Neural cell (in vitro differentiated cells): ENCODE results near the gene JMJD1C. TPM values are rescaled to one million over a fixed set of nuclear protein-coding genes. Genes with fewer than 3 reads are reported as not detected.

ENCODE experiments used
- H2AFZ ChIP-seq: fragments of 200-600, 300-800 bp; sonication (generic), shearing (Covaris generic); 2 replicates; pipeline ENCODE4 v1.6.0; 2014; ENCODE audit warnings: low read depth, mild to moderate bottlenecking, antibody characterized with exemption, low read length, moderate library complexity
- H3F3A ChIP-seq: fragments of 200-600 bp; shearing (Covaris generic); 2 replicates; pipeline ENCODE4 v1.6.1; 2016; ENCODE audit warnings: mild to moderate bottlenecking, moderate library complexity, mixed read lengths, antibody characterized with exemption, low read length; ENCODE audit not compliant: insufficient read depth, poor library complexity, severe bottlenecking
- H3K27ac ChIP-seq: fragments of 200-600, 300-800 bp; sonication (generic), shearing (Covaris generic); 2 replicates; pipeline ENCODE4 v1.5.1; 2014; ENCODE audit warnings: mild to moderate bottlenecking, low read length, moderate library complexity
- H3K27me3 ChIP-seq: fragments of 300-800, 200-600 bp; sonication (generic), shearing (Covaris generic); 2 replicates; pipeline ENCODE4 v1.6.0; 2014; ENCODE audit warnings: mild to moderate bottlenecking, low read depth, low read length, moderate library complexity; ENCODE audit not compliant: insufficient read depth
- H3K36me3 ChIP-seq: fragments of 300-800, 200-600 bp; sonication (generic), shearing (Covaris generic); 2 replicates; pipeline ENCODE4 v1.5.1; 2014; ENCODE audit warnings: mild to moderate bottlenecking, antibody characterized with exemption, low read length, moderate library complexity; ENCODE audit not compliant: insufficient read depth
- H3K4me2 ChIP-seq: fragments of 300-800, 200-600 bp; sonication (generic), shearing (Covaris generic); 2 replicates; pipeline ENCODE4 v1.6.0; 2014; ENCODE audit warnings: mild to moderate bottlenecking, low read length
- H3K4me3 ChIP-seq: fragments of 300-800, 200-600 bp; sonication (generic), shearing (Covaris generic); 2 replicates; pipeline ENCODE4 v1.5.1; 2014; ENCODE audit warnings: mild to moderate bottlenecking, low read length, moderate library complexity
- H3K79me2 ChIP-seq: fragments of 200-600 bp; shearing (Covaris generic); replicated peaks from 2 replicates; pipeline ENCODE4 v1.6.0; 2014; ENCODE audit warnings: mild to moderate bottlenecking, low read length, moderate library complexity; ENCODE audit not compliant: insufficient read depth
- H3K9ac ChIP-seq: fragments of 300-800, 200-600 bp; sonication (generic), shearing (Covaris generic); 2 replicates; pipeline ENCODE4 v1.6.1; 2016; ENCODE audit warnings: mild to moderate bottlenecking, low read length, mixed read lengths
- H3K9me2 ChIP-seq: fragments of 200-600 bp; shearing (Covaris generic); 2 replicates; pipeline ENCODE4 v1.6.1; 2016; ENCODE audit warnings: mild to moderate bottlenecking, low read length, mixed read lengths; ENCODE audit not compliant: insufficient read depth
- H3K9me3 ChIP-seq: fragments of 200-600, 300-800 bp; sonication (generic), shearing (Covaris generic); 2 replicates; pipeline ENCODE4 v1.6.1; 2016; ENCODE audit warnings: mild to moderate bottlenecking, mixed run types, low read length, moderate library complexity, mixed read lengths
- H4K20me1 ChIP-seq: fragments of 200-600 bp; shearing (Covaris generic); 2 replicates; pipeline ENCODE4 v1.6.1; 2016; ENCODE audit warnings: mild to moderate bottlenecking, mixed run types; ENCODE audit not compliant: insufficient read depth
- EP300 ChIP-seq: fragments of 450-650 bp; conservative IDR thresholded peaks from 2 replicates; pipeline ENCODE4 v1.6.1; 2014; ENCODE audit warnings: antibody characterized with exemption, mild to moderate bottlenecking, moderate library complexity; ENCODE audit not compliant: poor library complexity, severe bottlenecking
- EZH2 ChIP-seq: fragments of 200-600, 300-800 bp; shearing (Covaris generic), sonication (generic); IDR thresholded peaks from 2 replicates; pipeline ENCODE4 v1.6.1; 2014; ENCODE audit warnings: antibody characterized with exemption, low read length, borderline replicate concordance, mild to moderate bottlenecking; ENCODE audit not compliant: insufficient read depth, poor library complexity, severe bottlenecking
- MXI1 ChIP-seq: fragments of 450-650 bp; conservative IDR thresholded peaks from 2 replicates; pipeline ENCODE4 v1.6.1; 2014; ENCODE audit warnings: antibody characterized with exemption, mild to moderate bottlenecking; ENCODE audit not compliant: poor library complexity, severe bottlenecking
- POLR2AphosphoS5 ChIP-seq: IDR thresholded peaks from 2 replicates; pipeline ENCODE4 v1.6.1; 2012
- RAD21 ChIP-seq: fragments of 450-650 bp; conservative IDR thresholded peaks from 2 replicates; pipeline ENCODE4 v1.6.1; 2014; ENCODE audit warnings: antibody characterized with exemption, mild to moderate bottlenecking, moderate library complexity
- SMC3 ChIP-seq: fragments of 450-650 bp; conservative IDR thresholded peaks from 2 replicates; pipeline ENCODE4 v1.6.1; 2014; ENCODE audit warnings: antibody characterized with exemption, mild to moderate bottlenecking, moderate library complexity; ENCODE audit not compliant: poor library complexity
- TAF1 ChIP-seq: IDR thresholded peaks from 2 replicates; pipeline ENCODE4 v1.6.1; 2012; ENCODE audit warnings: low read depth
- polyA plus RNA-seq: library from polyadenylated mRNA; depleted of rRNA; stranded (reverse); fragments of >200 nt; gene quantifications from 2 replicates; pipeline ENCODE4 v1.2.3, GENCODE V29; 2014
- TF ChIP-seq, protein P1 (sequence below): fragments of 450-650 bp; IDR thresholded peaks from 2 replicates; pipeline ENCODE4 v1.5.1; 2014; ENCODE audit warnings: antibody characterized with exemption, mild to moderate bottlenecking, moderate library complexity; ENCODE audit not compliant: poor library complexity, severe bottlenecking
- TF ChIP-seq, protein P2 (sequence below): IDR thresholded peaks from 2 replicates; pipeline ENCODE4 v1.6.1; 2012; ENCODE audit warnings: borderline replicate concordance

Gene JMJD1C
- polyA plus RNA-seq, 1 donor from 2014 or later, result 108 TPM

GRCh38 chr10:63250032-63250431, 215.7 kb downstream of the JMJD1C start:
- H2AFZ ChIP-seq, result no peak overlapping the region
- H3K9me3 ChIP-seq, result no peaks in the 10 kb centered on the region
- H4K20me1 ChIP-seq, result no peaks in the 10 kb centered on the region
- no peaks in the 10 kb centered on the region for H3F3A ChIP-seq
- TF ChIP-seq, protein P1, sequence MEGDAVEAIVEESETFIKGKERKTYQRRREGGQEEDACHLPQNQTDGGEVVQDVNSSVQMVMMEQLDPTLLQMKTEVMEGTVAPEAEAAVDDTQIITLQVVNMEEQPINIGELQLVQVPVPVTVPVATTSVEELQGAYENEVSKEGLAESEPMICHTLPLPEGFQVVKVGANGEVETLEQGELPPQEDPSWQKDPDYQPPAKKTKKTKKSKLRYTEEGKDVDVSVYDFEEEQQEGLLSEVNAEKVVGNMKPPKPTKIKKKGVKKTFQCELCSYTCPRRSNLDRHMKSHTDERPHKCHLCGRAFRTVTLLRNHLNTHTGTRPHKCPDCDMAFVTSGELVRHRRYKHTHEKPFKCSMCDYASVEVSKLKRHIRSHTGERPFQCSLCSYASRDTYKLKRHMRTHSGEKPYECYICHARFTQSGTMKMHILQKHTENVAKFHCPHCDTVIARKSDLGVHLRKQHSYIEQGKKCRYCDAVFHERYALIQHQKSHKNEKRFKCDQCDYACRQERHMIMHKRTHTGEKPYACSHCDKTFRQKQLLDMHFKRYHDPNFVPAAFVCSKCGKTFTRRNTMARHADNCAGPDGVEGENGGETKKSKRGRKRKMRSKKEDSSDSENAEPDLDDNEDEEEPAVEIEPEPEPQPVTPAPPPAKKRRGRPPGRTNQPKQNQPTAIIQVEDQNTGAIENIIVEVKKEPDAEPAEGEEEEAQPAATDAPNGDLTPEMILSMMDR, result no peak
- TF ChIP-seq TAF1 (no peak), MXI1 (no peak), RAD21 (no peak), SMC3 (no peak)
- TF ChIP-seq, protein P2, sequence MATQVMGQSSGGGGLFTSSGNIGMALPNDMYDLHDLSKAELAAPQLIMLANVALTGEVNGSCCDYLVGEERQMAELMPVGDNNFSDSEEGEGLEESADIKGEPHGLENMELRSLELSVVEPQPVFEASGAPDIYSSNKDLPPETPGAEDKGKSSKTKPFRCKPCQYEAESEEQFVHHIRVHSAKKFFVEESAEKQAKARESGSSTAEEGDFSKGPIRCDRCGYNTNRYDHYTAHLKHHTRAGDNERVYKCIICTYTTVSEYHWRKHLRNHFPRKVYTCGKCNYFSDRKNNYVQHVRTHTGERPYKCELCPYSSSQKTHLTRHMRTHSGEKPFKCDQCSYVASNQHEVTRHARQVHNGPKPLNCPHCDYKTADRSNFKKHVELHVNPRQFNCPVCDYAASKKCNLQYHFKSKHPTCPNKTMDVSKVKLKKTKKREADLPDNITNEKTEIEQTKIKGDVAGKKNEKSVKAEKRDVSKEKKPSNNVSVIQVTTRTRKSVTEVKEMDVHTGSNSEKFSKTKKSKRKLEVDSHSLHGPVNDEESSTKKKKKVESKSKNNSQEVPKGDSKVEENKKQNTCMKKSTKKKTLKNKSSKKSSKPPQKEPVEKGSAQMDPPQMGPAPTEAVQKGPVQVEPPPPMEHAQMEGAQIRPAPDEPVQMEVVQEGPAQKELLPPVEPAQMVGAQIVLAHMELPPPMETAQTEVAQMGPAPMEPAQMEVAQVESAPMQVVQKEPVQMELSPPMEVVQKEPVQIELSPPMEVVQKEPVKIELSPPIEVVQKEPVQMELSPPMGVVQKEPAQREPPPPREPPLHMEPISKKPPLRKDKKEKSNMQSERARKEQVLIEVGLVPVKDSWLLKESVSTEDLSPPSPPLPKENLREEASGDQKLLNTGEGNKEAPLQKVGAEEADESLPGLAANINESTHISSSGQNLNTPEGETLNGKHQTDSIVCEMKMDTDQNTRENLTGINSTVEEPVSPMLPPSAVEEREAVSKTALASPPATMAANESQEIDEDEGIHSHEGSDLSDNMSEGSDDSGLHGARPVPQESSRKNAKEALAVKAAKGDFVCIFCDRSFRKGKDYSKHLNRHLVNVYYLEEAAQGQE, result no peak
- no peak overlapping the region for H3K9ac ChIP-seq
- no peak overlapping the region for H3K27ac ChIP-seq
- no peak overlapping the region for H3K4me2 ChIP-seq
- H3K36me3 ChIP-seq, result peaks cover 3% of the 10 kb centered on the region
- no peak overlapping the region for H3K4me3 ChIP-seq
- peaks cover 39% of the 10 kb centered on the region for H3K79me2 ChIP-seq
- H3K27me3 ChIP-seq, result no peaks in the 10 kb centered on the region
- H3K9me2 ChIP-seq, result no peaks in the 10 kb centered on the region

DNA sequence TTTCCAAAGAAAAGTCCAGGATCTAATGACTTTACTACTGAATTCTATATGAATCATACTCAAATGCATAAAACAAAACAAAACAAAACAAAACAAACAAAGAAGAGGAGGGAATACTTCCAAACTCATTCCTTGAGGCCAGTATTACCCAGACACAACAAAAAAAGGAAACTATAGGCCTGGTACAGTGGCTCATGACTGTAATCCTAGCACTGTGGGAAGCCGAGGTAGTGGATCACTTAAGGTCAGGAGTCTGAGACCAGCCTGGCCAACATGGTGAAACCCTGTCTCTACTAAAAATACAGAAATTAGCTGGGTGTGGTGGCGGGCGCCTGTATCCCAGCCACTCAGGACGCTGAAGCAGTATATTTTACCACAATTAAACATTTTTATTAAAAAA, 218.0 kb downstream of the JMJD1C start:
- Histone ChIP-seq H2AFZ (no peak overlapping the region), H3K4me3 (no peak overlapping the region), H3K9me3 (no peaks in the 10 kb centered on the region), H3K9me2 (no peaks in the 10 kb centered on the region), H4K20me1 (no peaks in the 10 kb centered on the region), H3F3A (no peaks in the 10 kb centered on the region), H3K27ac (no peak overlapping the region), H3K36me3 (peaks cover 3% of the 10 kb centered on the region), H3K9ac (no peak overlapping the region), H3K4me2 (no peak overlapping the region), H3K79me2 (peaks cover 53% of the 10 kb centered on the region), H3K27me3 (no peaks in the 10 kb centered on the region)
- TF ChIP-seq, protein P2, result no peak
- TF ChIP-seq EZH2, result no peak
- no peak for TF ChIP-seq SMC3
- TF ChIP-seq RAD21, result no peak
- TF ChIP-seq, protein P1, result no peak
- TF ChIP-seq EP300, result no peak
- no peak for TF ChIP-seq TAF1
- TF ChIP-seq MXI1, result no peak
- no peak for TF ChIP-seq POLR2AphosphoS5
